CD4-positive, alpha-beta T cell treated with Interleukin-4 for 4 hours (primary cell): Measurements from ENCODE around the gene CHSY1.

Experiments used
- DNase-seq: peaks from one replicate; pipeline ENCODE4 v3.0.0-alpha.2; 2020

CHSY1 gene

GRCh38 chr15:101148881-101149664, 102.8 kb downstream of the CHSY1 start:
- DNase-seq = no peak

- no peak for DNase-seq
Observed at GRCh38 chr15:101148166-101148880, 103.5 kb downstream of the CHSY1 start.

- no peak for DNase-seq
Observed at GRCh38 chr15:101147181-101147580, 104.7 kb downstream of the CHSY1 start.

GRCh38 chr15:101146118-101146702, 105.6 kb downstream of the CHSY1 start:
- DNase-seq = no peak

GRCh38 chr15:101145362-101145761, 106.5 kb downstream of the CHSY1 start:
- DNase-seq = no peak

- no peak for DNase-seq
Observed at GRCh38 chr15:101143321-101143720, 108.5 kb downstream of the CHSY1 start.

GRCh38 chr15:101142711-101143110, 109.1 kb downstream of the CHSY1 start:
- DNase-seq = no peak

- DNase-seq = no peak
Observed at GRCh38 chr15:101141926-101142527, 109.8 kb downstream of the CHSY1 start.

- DNase-seq = no peak
Observed at GRCh38 chr15:101140697-101141065, 111.2 kb downstream of the CHSY1 start.

GRCh38 chr15:101139986-101140696, 111.7 kb downstream of the CHSY1 start:
- DNase-seq = no peak

GRCh38 chr15:101138913-101139880, 112.7 kb downstream of the CHSY1 start:
- DNase-seq = no peak

- DNase-seq = no peak
Observed at GRCh38 chr15:101138086-101138660, 113.7 kb downstream of the CHSY1 start.

- no peak for DNase-seq
Observed at GRCh38 chr15:101137312-101137940, 114.4 kb downstream of the CHSY1 start.

- no peak for DNase-seq
Observed at GRCh38 chr15:101136381-101137268, 115.2 kb downstream of the CHSY1 start.

- no peak for DNase-seq
Observed at GRCh38 chr15:101135532-101136166, 116.2 kb downstream of the CHSY1 start.

- DNase-seq = no peak
Observed at GRCh38 chr15:101134780-101135179, 117.1 kb downstream of the CHSY1 start.

GRCh38 chr15:101133751-101134261, 118.0 kb downstream of the CHSY1 start:
- no peak for DNase-seq

- DNase-seq = no peak
Observed at GRCh38 chr15:101133181-101133460, 118.7 kb downstream of the CHSY1 start.
